ENCODE results near the gene VPS16.

The VPS16 gene

GRCh38 chr20:2809690-2810089 is 30.9 kb upstream of the VPS16 start:
- no peak for TF ChIP-seq CTCF (conservative IDR thresholded peaks at IDR 0.05; ENCODE audit: low read length)
- no peak overlapping the region for H3K4me3 ChIP-seq (ENCODE audit: low read length)
- no peak for DNase-seq (ENCODE audit: low read depth)

GRCh38 chr20:2812189-2812588 is 28.4 kb upstream of the VPS16 start:
- no peak for DNase-seq (ENCODE audit: low read depth)
- TF ChIP-seq CTCF (conservative IDR thresholded peaks at IDR 0.05; ENCODE audit: low read length), result no peak
- no peak overlapping the region for H3K4me3 ChIP-seq (ENCODE audit: low read length)

- no peak for TF ChIP-seq CTCF (conservative IDR thresholded peaks at IDR 0.05; ENCODE audit: low read length)
- DNase-seq (ENCODE audit: low read depth), result no peak
- no peak overlapping the region for H3K4me3 ChIP-seq (ENCODE audit: low read length)
These were observed 26.5 kb upstream of the VPS16 start for GRCh38 chr20:2814076-2814475.

- no peak for TF ChIP-seq CTCF (conservative IDR thresholded peaks at IDR 0.05; ENCODE audit: low read length)
- DNase-seq (ENCODE audit: low read depth), result peak; percentile 99
- H3K4me3 ChIP-seq (ENCODE audit: low read length), result no peak within 1 kb of the TSS
These were observed 25.9 kb upstream of the VPS16 start, which contains the start of gene C20orf141 for GRCh38 chr20:2814587-2815051. C20orf141 (plus strand) TSS chr20:2814987; CDS start chr20:2815185, 198 bp downstream.

- TF ChIP-seq CTCF (conservative IDR thresholded peaks at IDR 0.05; ENCODE audit: low read length), result no peak
- H3K4me3 ChIP-seq (ENCODE audit: low read length), result no peak overlapping the region
These were observed 25.2 kb upstream of the VPS16 start for GRCh38 chr20:2815242-2815900.

GRCh38 chr20:2816030-2816582 is 24.4 kb upstream of the VPS16 start, which contains the start of gene TMEM239:
TMEM239 (plus strand) TSS chr20:2816364; CDS start chr20:2816555, 191 bp downstream.
- no peak for DNase-seq (ENCODE audit: low read depth)
- no peak within 1 kb of the TSS for H3K4me3 ChIP-seq (ENCODE audit: low read length)
- no peak for TF ChIP-seq CTCF (conservative IDR thresholded peaks at IDR 0.05; ENCODE audit: low read length)

More at GRCh38 chr20:2815242-2815900, 25.2 kb upstream of the VPS16 start:
- DNase-seq (ENCODE audit: low read depth), result no peak
